ENCODE measurements around the gene FHAD1. TPM values are rescaled to one million over a fixed set of nuclear protein-coding genes. Genes with fewer than 3 reads are reported as not detected.

Gene FHAD1
- total RNA-seq, 1 donor from 2014 or later = not detected

- H3K4me1 ChIP-seq = no peaks in the 10 kb centered on the region
- H3K9me3 ChIP-seq = no peaks in the 10 kb centered on the region
- no peak overlapping the region for H3K4me3 ChIP-seq
- TF ChIP-seq CTCF (IDR thresholded peaks at IDR 0.05) (no peak), POLR2A (IDR thresholded peaks at IDR 0.05) (no peak), POLR2AphosphoS5 (IDR thresholded peaks at IDR 0.05; ENCODE audit: insufficient read depth in 1 of 2, low read depth in 1 of 2) (no peak)
- intact Hi-C loops (cut with DNase I) = no loop called here
- DNase-seq (ENCODE audit: extremely low spot score in 2 of 2) = no peak
- no peaks in the 10 kb centered on the region for H3K27me3 ChIP-seq
- H3K27ac ChIP-seq = no peak overlapping the region
- no peaks in the 10 kb centered on the region for H3K36me3 ChIP-seq
Observed at GRCh38 chr1:15442759-15443158, 195.7 kb downstream of the FHAD1 start.

GRCh38 chr1:15443281-15443680, 196.3 kb downstream of the FHAD1 start:
- Histone ChIP-seq H3K4me1 (no peaks in the 10 kb centered on the region), H3K27ac (no peak overlapping the region), H3K36me3 (no peaks in the 10 kb centered on the region), H3K27me3 (no peaks in the 10 kb centered on the region), H3K9me3 (no peaks in the 10 kb centered on the region), H3K4me3 (no peak overlapping the region)
- TF ChIP-seq POLR2AphosphoS5 (IDR thresholded peaks at IDR 0.05; ENCODE audit: insufficient read depth in 1 of 2, low read depth in 1 of 2) (no peak), POLR2A (IDR thresholded peaks at IDR 0.05) (no peak), CTCF (IDR thresholded peaks at IDR 0.05) (no peak)
- DNase-seq (ENCODE audit: extremely low spot score in 2 of 2) = no peak
- intact Hi-C loops (cut with DNase I) = no loop called here

DNA sequence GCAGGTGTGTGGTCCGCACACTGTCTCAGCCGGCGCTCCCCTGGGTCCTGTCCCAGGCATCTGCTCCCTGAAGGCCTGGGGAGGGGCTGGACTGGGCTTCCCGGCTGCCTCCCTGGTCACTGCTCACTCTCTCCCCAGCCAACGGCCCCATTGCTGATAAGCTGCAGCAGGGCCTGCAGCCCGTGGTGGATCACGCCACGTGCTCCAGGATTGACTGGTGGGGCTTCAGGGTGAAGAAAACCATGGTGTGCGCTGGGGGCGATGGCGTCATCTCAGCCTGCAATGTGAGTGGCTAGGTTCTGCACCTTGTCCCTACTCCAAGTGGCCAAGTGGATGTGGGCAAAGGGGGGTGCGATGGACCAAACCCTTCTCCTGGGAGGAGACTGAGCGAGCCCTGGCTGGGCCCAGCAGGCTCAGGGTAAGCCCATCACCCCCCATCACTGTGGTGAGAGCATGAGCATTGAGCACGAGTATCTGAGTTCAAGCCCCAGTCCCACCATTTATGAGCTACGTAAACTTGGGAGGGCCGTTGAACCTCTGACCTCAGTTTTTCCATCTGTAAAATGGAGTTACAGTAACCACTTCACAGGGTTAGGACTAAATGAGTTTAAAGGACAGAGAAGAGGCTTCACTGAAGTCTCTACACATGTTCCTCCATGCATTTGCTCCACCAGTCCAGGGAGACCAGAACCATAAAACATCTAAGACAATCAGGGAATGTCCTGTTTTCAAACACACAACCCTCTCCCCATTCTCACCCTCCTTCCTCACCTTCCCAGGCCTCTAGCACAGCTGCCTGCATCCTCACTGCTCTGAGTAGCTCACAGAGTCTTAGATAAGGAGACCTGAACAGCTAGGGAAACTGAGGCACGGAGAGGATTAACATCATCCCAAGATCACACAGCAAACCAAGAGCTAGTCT, 197.7 kb downstream of the FHAD1 start:
- TF ChIP-seq CTCF (IDR thresholded peaks at IDR 0.05) (no peak), POLR2A (IDR thresholded peaks at IDR 0.05) (no peak), POLR2AphosphoS5 (IDR thresholded peaks at IDR 0.05; ENCODE audit: insufficient read depth in 1 of 2, low read depth in 1 of 2) (no peak)
- no peaks in the 10 kb centered on the region for H3K4me1 ChIP-seq
- no peaks in the 10 kb centered on the region for H3K27me3 ChIP-seq
- intact Hi-C loops (cut with DNase I) = no loop called here
- H3K27ac ChIP-seq = no peak overlapping the region
- DNase-seq (ENCODE audit: extremely low spot score in 2 of 2) = no peak
- no peaks in the 10 kb centered on the region for H3K36me3 ChIP-seq
- H3K4me3 ChIP-seq = no peak overlapping the region
- H3K9me3 ChIP-seq = no peaks in the 10 kb centered on the region

DNA sequence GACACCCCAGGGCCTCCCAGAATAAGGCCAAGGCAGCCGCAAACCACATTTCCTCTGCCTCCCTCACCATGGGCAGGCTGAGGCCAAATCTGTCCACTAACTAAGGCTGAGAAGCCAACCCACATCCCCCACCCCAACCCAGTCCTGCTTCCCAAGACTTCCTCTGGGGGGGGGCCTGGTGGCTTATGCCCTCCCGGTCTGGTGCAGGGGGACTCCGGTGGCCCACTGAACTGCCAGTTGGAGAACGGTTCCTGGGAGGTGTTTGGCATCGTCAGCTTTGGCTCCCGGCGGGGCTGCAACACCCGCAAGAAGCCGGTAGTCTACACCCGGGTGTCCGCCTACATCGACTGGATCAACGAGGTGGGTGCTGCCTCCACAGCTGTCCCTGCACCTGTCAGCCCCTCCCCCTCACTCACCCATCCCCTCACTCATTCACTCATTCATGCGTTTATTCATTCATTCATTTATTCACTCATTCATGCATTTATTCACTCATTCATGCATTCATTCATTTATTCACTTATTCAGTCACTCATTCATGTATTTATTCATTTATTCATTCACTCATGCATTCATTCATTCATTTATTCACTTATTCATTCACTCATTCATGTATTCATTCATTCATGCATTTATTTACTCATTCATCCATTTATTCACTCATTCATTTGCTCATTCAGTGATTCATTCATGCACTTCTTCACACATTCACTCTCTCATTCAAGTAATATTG, 198.5 kb downstream of the FHAD1 start:
- Histone ChIP-seq H3K27me3 (no peaks in the 10 kb centered on the region), H3K36me3 (no peaks in the 10 kb centered on the region), H3K27ac (no peak overlapping the region), H3K9me3 (no peaks in the 10 kb centered on the region), H3K4me3 (no peak overlapping the region), H3K4me1 (no peaks in the 10 kb centered on the region)
- no peak for TF ChIP-seq POLR2AphosphoS5 (IDR thresholded peaks at IDR 0.05; ENCODE audit: insufficient read depth in 1 of 2, low read depth in 1 of 2)
- TF ChIP-seq CTCF (IDR thresholded peaks at IDR 0.05) = no peak
- TF ChIP-seq POLR2A (IDR thresholded peaks at IDR 0.05) = no peak
- intact Hi-C loops (cut with DNase I) = no loop called here
- no peak for DNase-seq (ENCODE audit: extremely low spot score in 2 of 2)
